H54 (cell line): ENCODE data around the gene CTXN1.
"Not testable (repeated sequence)": the region's sequence is repeated elsewhere in the genome, so short reads cannot be mapped to it uniquely, and the experiment has no call there.

Source experiments
- DNase-seq: peaks from one replicate; pipeline ENCODE4 v3.0.0; 2011; ENCODE audit warnings: low spot score, mixed read lengths; ENCODE audit not compliant: insufficient read length
- FAIRE-seq: peaks from 3 replicates; lab custom pipeline; 2011; peaks lifted over from hg19 to GRCh38; lab: Jason Lieb, UNC
- POLR2A ChIP-seq: IDR thresholded peaks from 2 replicates; pipeline ENCODE4 v1.6.1; 2011; ENCODE audit warnings: low read depth, mild to moderate bottlenecking, low read length

CTXN1 gene

GRCh38 chr19:7962644-7963268, 36.8 kb upstream of the CTXN1 start:
- DNase-seq (no peak), FAIRE-seq (no peak)
- no peak for TF ChIP-seq POLR2A

- DNase-seq = no peak
- TF ChIP-seq POLR2A = no peak
- no peak for FAIRE-seq
Measured at GRCh38 chr19:7961920-7962626, 36.1 kb upstream of the CTXN1 start.

- FAIRE-seq, DNase-seq: not testable (repeated sequence)
Measured at GRCh38 chr19:7961082-7961481, 35.1 kb upstream of the CTXN1 start.

GRCh38 chr19:7959211-7959610, 33.3 kb upstream of the CTXN1 start:
- FAIRE-seq (no peak), DNase-seq (no peak)
- no peak for TF ChIP-seq POLR2A

- FAIRE-seq (no peak), DNase-seq (no peak)
- TF ChIP-seq POLR2A = no peak
Measured at GRCh38 chr19:7955696-7956095, 29.8 kb upstream of the CTXN1 start.

- TF ChIP-seq POLR2A = no peak
- no peak for FAIRE-seq
- no peak for DNase-seq
Measured at GRCh38 chr19:7953576-7953975, 27.6 kb upstream of the CTXN1 start.

- FAIRE-seq (no peak), DNase-seq (no peak)
- no peak for TF ChIP-seq POLR2A
Measured at GRCh38 chr19:7953060-7953459, 27.1 kb upstream of the CTXN1 start.

GRCh38 chr19:7947939-7948338, 22.0 kb upstream of the CTXN1 start:
- FAIRE-seq = no peak
- TF ChIP-seq POLR2A = no peak
- DNase-seq = no peak

GRCh38 chr19:7944177-7944761, 18.3 kb upstream of the CTXN1 start:
- no peak for TF ChIP-seq POLR2A
- peak; percentile 82 for DNase-seq
- FAIRE-seq = no peak

GRCh38 chr19:7943444-7944176, 17.7 kb upstream of the CTXN1 start, which contains the start of gene TIMM44:
Gene TIMM44 (minus strand): TSS chr19:7943666. CDS start chr19:7943651, 15 bp downstream.
- DNase-seq (peak; percentile 94), FAIRE-seq (peak; percentile 78)
- TF ChIP-seq POLR2A = peak; percentile 88

GRCh38 chr19:7942981-7943443, 17.1 kb upstream of the CTXN1 start:
- FAIRE-seq (no peak), DNase-seq (no peak)
- no peak for TF ChIP-seq POLR2A

- FAIRE-seq = no peak
- DNase-seq = no peak
- no peak for TF ChIP-seq POLR2A
Measured at GRCh38 chr19:7941895-7942596, 16.1 kb upstream of the CTXN1 start.

GRCh38 chr19:7940841-7941240, 14.9 kb upstream of the CTXN1 start:
- FAIRE-seq = no peak

More at GRCh38 chr19:7940841-7941240, 14.9 kb upstream of the CTXN1 start:
- no peak for DNase-seq
- TF ChIP-seq POLR2A = no peak
